Activated CD8-positive, alpha-beta T cell treated with anti-CD3 and anti-CD28 coated beads, Interleukin-2, amount 10 ng/mL, durations not matched to agents 7 days and 5 days (primary cell): ENCODE measurements around the gene MEX3D. TPM values are rescaled to one million over a fixed set of nuclear protein-coding genes. Genes with fewer than 3 reads are reported as not detected.
"Not testable (repeated sequence)": the region's sequence is repeated elsewhere in the genome, so short reads cannot be mapped to it uniquely, and the experiment has no call there.

Source experiments
- ATAC-seq: fragments of 150-1000 bp; cut with Tn5 transposase; one replicate; pipeline ENCODE4 v1.10.0; 2021; ENCODE audit warnings: moderate library complexity
- CTCF ChIA-PET: fragments of 350-600 bp; sonication (Branson Sonifier 250); formaldehyde crosslinking; loops from one replicate; lab custom pipeline; 2021; ENCODE audit warnings: antibody characterized with exemption; lab: Charles Lee
- POLR2A ChIA-PET: fragments of 350-600 bp; sonication (Branson Sonifier 250); formaldehyde crosslinking; loops from one replicate; lab custom pipeline; 2021; ENCODE audit warnings: antibody characterized with exemption; lab: Charles Lee
- DNase-seq: peaks from one replicate; pipeline ENCODE4 v3.0.0-alpha.2; 2020
- H3K27ac Mint-ChIP-seq: one replicate; pipeline ENCODE4 v1.8.0; 2021; ENCODE audit warnings: mild to moderate bottlenecking, mixed read lengths
- H3K27me3 Mint-ChIP-seq: one replicate; pipeline ENCODE4 v1.8.0; 2021; ENCODE audit warnings: low read depth, mixed read lengths
- H3K36me3 Mint-ChIP-seq: one replicate; pipeline ENCODE4 v1.8.0; 2021; ENCODE audit warnings: low read depth, mixed read lengths
- H3K4me1 Mint-ChIP-seq: one replicate; pipeline ENCODE4 v1.8.0; 2021; ENCODE audit warnings: low read depth, mixed read lengths
- H3K4me3 Mint-ChIP-seq: one replicate; pipeline ENCODE4 v1.8.0; 2021; ENCODE audit warnings: mild to moderate bottlenecking, mixed read lengths
- H3K9me3 Mint-ChIP-seq: one replicate; pipeline ENCODE4 v1.8.0; 2022; ENCODE audit warnings: mixed read lengths; ENCODE audit not compliant: insufficient read depth
- total RNA-seq, 2 experiments: library from RNA; stranded (reverse); gene quantifications; one replicate each; pipeline ENCODE4 v1.2.3, GENCODE V29; 2021

Gene MEX3D
- total RNA-seq, 2 experiments from 2014 or later, result 12.2 to 12.5 TPM

DNA sequence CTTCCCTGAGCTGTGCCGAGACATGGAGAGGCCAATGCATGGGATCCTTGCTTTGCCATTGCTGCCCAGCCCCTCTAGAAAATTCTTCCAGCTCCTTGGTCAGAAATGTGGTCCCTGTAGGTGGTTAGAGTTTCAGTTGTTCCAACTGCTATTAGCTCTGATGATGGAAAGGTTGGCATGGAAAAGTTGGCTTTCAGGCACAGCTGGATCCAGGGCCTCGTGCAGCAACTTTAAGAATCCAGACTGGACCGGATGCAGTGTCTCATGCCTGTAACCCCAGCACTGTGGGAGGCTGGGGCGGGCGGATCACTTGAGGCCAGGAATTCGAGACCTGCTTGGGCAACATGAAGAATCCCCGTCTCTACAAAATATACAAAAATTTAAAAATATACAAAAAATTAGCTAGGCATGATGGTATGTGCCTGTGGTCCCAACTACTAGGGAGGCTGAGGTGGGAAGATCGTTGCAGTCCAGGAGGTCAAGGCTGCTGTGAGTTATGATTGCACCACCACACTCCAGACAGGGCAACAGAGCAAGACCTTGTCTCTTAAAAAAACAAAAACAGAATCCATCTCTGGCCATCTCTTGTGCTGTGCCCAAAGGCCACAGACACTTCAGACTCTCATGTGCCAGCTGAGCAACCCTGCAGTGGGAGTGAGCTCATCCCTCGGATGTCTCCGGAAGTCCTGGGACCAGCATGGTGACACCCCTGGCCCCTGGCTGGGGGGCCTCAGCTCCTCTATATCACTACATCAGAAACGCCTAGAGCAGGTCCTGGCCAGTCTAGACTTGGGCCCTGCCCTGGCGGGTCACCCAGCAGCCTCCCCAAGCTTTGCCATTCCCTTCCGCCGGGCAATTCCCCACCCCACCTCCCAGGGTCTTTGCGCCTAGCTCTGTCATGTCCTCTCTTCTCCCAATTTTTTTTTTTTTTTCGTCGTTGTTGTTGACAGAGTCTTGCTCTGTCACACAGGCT lies 16.8 kb downstream of the MEX3D start:
- no peak overlapping the region for H3K27ac Mint-ChIP-seq
- ChIA-PET POLR2A (no interaction called here), CTCF (interaction anchor here (1.5 kb wide), 1 partner anchor 245 kb away, joined by 3 read pairs; no protein-coding TSS in a partner anchor)
- peaks cover 6% of the 10 kb centered on the region for H3K27me3 Mint-ChIP-seq
- H3K4me1 Mint-ChIP-seq, result peaks cover under 1% of the 10 kb centered on the region
- no peaks in the 10 kb centered on the region for H3K36me3 Mint-ChIP-seq
- no peak overlapping the region for H3K4me3 Mint-ChIP-seq
- DNase-seq (no peak), ATAC-seq (no peak)
- H3K9me3 Mint-ChIP-seq, result no peaks in the 10 kb centered on the region

DNA sequence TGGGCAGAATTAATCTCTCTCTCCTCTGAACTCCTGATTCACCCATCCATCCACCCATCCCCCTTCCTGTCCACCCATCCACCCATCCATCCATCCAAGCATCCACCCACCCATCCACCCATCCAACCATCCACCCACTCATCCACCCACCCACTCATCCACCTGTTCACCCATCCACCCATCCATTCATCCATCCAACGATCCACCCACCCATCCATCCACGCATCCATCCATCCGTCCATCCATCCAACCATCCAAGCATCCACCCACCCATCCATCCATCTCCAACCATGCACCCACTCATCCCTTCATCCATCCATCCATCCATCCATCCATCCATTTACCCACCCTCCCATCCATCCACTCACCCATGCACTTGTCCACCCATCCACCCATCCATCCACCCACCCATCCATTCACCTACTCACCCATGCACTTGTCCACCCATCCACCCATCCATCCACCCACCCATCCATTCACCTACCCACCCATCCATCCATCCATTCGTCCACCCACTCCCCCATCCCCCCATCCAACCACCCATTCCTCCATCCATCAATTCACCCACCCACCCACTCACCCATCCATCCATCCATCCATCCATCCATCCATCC lies 18.7 kb downstream of the MEX3D start:
- Mint-ChIP-seq H3K27me3 (peaks cover 6% of the 10 kb centered on the region), H3K9me3 (no peaks in the 10 kb centered on the region)
- CTCF ChIA-PET, result no interaction called here

DNA sequence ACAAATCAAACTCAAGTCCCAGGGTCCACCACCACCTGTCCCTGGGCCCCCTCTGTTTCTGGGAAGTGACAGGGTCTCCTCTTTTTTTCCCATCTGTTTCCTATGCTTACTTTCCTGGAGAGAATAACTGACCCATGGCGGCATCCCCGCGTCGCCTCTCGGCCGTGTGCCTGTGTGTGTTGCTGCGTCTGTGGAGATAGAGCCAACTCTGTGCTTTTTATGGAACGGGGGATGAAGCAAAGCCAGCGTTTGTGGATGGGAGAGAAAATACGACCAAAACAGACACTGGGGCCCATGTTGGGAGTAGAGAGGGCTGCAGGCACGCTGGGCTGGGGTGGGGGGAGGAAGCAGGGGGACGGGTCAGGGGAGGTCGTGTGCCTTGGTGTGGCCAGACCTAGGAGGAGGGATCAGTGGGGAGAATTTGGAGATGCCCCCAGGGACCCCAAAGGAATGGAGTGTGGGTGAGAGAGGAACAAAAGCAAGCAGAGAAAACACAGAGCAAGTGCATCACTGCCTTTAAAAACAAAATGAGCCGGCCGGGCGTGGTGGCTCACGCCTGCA lies 27.7 kb downstream of the MEX3D start:
- DNase-seq (no peak), ATAC-seq (no peak)
- no peaks in the 10 kb centered on the region for H3K36me3 Mint-ChIP-seq
- peaks cover 11% of the 10 kb centered on the region for H3K27me3 Mint-ChIP-seq
- no peaks in the 10 kb centered on the region for H3K9me3 Mint-ChIP-seq
- no peak overlapping the region for H3K4me3 Mint-ChIP-seq
- no peak overlapping the region for H3K27ac Mint-ChIP-seq
- POLR2A ChIA-PET, result no interaction called here
- no peaks in the 10 kb centered on the region for H3K4me1 Mint-ChIP-seq
- CTCF ChIA-PET, result no interaction called here

More for the DNA sequence above, 18.7 kb downstream of the MEX3D start:
- H3K4me1 Mint-ChIP-seq, result peaks cover 4% of the 10 kb centered on the region
- no peak overlapping the region for H3K27ac Mint-ChIP-seq
- DNase-seq (no peak), ATAC-seq (no peak)
- POLR2A ChIA-PET, result no interaction called here
- no peak overlapping the region for H3K4me3 Mint-ChIP-seq
- H3K36me3 Mint-ChIP-seq, result no peaks in the 10 kb centered on the region

DNA sequence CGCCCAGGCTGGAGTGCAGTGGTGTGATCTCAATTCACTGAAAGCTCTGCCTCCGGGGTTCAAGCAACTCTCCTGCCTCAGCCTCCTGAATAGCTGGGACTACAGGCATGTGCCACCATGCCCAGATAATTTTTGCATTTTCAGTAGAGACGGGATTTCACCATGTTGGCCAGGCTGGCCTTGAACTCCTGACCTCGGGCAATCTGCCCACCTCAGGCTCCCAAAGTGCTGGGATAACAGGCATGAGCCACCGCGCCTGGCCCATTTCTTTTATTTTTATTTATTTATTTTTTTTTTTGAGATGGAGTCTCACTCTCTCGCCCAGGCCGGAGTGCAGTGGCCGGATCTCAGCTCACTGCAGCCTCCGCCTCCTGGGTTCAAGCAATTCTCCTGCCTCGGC lies 28.4 kb downstream of the MEX3D start:
- H3K4me3 Mint-ChIP-seq, DNase-seq, H3K9me3 Mint-ChIP-seq, ATAC-seq, H3K27ac Mint-ChIP-seq, POLR2A ChIA-PET, H3K36me3 Mint-ChIP-seq, CTCF ChIA-PET, H3K4me1 Mint-ChIP-seq: not testable (repeated sequence)
- H3K27me3 Mint-ChIP-seq, result peaks cover 11% of the 10 kb centered on the region

DNA sequence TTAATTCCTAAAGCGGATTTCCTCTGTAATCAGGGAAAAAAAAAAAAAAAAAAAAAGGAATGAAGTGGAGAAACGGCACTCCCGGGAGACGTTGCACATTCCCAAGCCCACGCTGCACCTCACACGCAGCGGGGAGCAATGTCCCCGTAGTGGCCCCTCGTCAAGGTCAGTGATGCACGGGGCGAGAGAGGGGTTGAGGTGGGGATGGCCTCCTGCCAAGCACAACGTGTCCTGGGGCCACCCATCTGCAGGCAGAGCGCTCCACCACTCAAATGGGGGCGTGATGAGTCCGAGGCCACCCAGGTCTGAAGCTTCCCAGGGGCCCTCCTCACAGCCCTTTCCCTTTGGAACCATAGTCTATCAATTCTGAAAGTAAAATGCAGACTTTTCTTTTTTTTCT lies 29.1 kb downstream of the MEX3D start:
- H3K9me3 Mint-ChIP-seq, result no peaks in the 10 kb centered on the region
- no peaks in the 10 kb centered on the region for H3K36me3 Mint-ChIP-seq
- no peak overlapping the region for H3K4me3 Mint-ChIP-seq
- ATAC-seq (no peak), DNase-seq (no peak)
- peaks cover 11% of the 10 kb centered on the region for H3K27me3 Mint-ChIP-seq
- H3K4me1 Mint-ChIP-seq, result no peaks in the 10 kb centered on the region
- CTCF ChIA-PET, result interaction anchor here (0.7 kb wide), 1 partner anchor 61 kb away, joined by 3 read pairs; no protein-coding TSS in a partner anchor
- no peak overlapping the region for H3K27ac Mint-ChIP-seq
- POLR2A ChIA-PET, result no interaction called here

DNA sequence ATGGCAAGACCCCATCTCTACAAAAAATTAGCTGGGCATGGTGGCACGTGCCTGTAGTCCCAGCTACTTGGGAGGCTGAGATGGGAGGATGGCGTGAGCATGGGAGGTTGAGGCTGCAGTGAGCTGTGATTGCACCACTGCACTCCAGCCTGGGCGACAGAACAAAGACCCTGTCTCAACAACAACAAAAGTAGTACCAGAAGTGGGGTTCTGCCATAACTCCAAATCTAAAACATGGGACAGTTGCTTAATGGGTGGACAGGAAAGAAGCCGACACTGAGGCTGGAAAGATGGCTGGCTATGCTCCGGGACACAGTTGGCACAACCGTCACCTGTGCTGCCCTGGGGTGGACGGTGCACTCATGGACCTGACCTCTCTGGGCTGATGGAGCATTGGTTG lies 32.4 kb downstream of the MEX3D start:
- H3K9me3 Mint-ChIP-seq, POLR2A ChIA-PET, H3K4me3 Mint-ChIP-seq, H3K27ac Mint-ChIP-seq, H3K4me1 Mint-ChIP-seq, ATAC-seq, H3K36me3 Mint-ChIP-seq, DNase-seq, H3K27me3 Mint-ChIP-seq: not testable (repeated sequence)
- CTCF ChIA-PET, result interaction anchor here (0.6 kb wide), 1 partner anchor 206 kb away, joined by 3 read pairs; no protein-coding TSS in a partner anchor

DNA sequence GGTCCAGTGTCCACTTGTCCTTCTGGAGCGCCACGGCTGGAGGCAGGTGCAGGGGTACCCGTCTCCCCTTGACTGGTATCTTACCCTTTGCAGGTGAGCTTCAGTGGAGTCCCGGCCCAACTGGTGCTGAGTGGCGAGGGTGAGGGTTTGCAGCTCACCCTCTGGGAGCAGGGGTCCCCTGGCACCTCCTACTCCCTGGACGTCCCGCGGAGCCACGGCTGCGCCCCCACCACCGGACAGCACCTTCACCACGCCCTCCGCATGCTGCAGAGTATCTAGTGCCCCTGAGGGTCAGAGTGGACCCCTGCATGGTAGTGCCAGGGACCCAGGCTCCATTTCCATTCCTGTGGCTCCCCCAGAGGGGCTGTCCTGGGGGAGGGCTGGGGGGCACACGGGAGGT lies 33.2 kb downstream of the MEX3D start:
- DNase-seq, result no peak
- no peaks in the 10 kb centered on the region for H3K9me3 Mint-ChIP-seq
- ATAC-seq, result no peak
- H3K4me3 Mint-ChIP-seq, result no peak overlapping the region
- no peaks in the 10 kb centered on the region for H3K27me3 Mint-ChIP-seq
- CTCF ChIA-PET, result no interaction called here
- POLR2A ChIA-PET, result no interaction called here
- no peaks in the 10 kb centered on the region for H3K4me1 Mint-ChIP-seq
- no peak overlapping the region for H3K27ac Mint-ChIP-seq
- no peaks in the 10 kb centered on the region for H3K36me3 Mint-ChIP-seq

DNA sequence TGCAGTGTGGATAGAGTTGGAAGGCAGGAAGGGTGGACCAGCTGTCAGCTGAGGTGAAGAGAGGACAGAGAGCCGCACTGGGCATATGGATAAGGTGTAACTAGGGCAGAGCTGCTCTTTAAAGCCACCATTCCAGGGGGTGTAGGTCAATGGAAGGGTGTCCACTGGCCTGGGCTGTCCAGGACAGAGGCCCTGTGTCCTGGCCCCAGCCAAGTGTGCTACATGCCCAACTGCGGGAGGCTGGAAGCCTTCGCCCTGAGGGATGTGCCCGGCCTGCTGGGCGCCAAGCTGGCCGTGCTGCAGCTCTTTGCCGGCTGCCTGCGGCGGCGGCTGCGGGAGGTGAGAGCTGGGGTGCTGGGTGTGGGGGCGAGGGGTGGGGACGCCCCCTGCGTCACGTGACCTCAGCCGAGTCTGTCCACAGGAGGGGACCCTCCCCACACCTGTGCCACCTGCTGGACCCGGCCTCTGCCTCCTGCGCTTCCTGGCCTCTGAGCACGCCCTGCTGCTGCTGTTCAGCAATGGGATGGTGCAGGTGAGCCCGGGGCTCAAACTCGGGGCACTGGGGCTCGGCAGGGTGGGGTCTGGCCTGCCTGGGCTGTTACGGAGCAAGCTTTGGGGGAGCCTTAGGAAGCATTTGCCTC lies 34.5 kb downstream of the MEX3D start:
- Mint-ChIP-seq H3K4me1 (no peaks in the 10 kb centered on the region), H3K9me3 (no peaks in the 10 kb centered on the region), H3K36me3 (no peaks in the 10 kb centered on the region), H3K4me3 (no peak overlapping the region), H3K27ac (no peak overlapping the region), H3K27me3 (no peaks in the 10 kb centered on the region)
- CTCF ChIA-PET, result no interaction called here
- POLR2A ChIA-PET, result no interaction called here
- DNase-seq, result no peak
- ATAC-seq, result no peak

DNA sequence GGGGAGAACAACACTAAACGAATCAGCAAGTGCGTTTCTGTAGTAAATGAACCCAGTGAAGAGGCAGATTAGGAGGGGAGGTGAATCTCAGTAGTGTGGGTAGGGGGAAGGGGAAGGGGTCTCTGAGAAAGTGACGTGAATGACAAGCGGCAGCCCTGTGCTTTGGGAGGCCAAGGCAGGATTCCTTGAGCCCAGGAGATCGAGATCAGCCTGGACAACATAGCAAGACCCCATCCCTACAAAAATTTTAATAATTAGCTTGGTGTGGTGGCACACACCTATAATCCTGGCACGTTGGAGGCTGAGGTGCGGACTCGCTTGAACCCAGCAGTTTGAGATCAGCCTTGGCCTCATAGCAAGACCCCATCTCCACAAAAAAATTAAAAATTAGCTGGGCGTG lies 36.1 kb downstream of the MEX3D start:
- POLR2A ChIA-PET, result no interaction called here

DNA sequence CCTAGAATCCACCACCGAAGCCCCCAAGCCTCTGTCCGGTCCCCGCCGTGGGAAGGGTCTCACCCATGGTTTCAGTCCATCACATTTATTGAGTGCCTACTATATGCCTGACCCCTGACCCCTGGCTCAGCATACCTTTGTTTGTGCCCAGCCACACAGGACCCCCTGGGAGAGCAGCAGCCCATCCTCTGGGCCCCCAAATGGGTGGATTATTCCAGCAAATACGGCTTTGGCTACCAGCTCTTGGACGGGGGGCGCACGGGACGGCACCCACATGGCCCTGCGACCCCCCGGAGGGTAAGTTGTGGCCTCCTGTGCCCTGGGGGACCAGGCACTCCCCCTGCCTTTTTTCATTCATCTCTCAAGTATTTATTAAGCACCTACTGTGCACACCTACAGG lies 36.5 kb downstream of the MEX3D start:
- ATAC-seq (no peak), DNase-seq (no peak)
- CTCF ChIA-PET, result no interaction called here
- Mint-ChIP-seq H3K27me3 (no peaks in the 10 kb centered on the region), H3K27ac (no peak overlapping the region), H3K36me3 (no peaks in the 10 kb centered on the region), H3K4me1 (no peaks in the 10 kb centered on the region), H3K9me3 (no peaks in the 10 kb centered on the region), H3K4me3 (no peak overlapping the region)
- POLR2A ChIA-PET, result no interaction called here

More for the DNA sequence above, 36.1 kb downstream of the MEX3D start:
- Mint-ChIP-seq H3K9me3 (no peaks in the 10 kb centered on the region), H3K27ac (no peak overlapping the region), H3K36me3 (no peaks in the 10 kb centered on the region), H3K4me1 (no peaks in the 10 kb centered on the region), H3K4me3 (no peak overlapping the region), H3K27me3 (no peaks in the 10 kb centered on the region)
- DNase-seq (no peak), ATAC-seq (no peak)
- CTCF ChIA-PET, result no interaction called here

DNA sequence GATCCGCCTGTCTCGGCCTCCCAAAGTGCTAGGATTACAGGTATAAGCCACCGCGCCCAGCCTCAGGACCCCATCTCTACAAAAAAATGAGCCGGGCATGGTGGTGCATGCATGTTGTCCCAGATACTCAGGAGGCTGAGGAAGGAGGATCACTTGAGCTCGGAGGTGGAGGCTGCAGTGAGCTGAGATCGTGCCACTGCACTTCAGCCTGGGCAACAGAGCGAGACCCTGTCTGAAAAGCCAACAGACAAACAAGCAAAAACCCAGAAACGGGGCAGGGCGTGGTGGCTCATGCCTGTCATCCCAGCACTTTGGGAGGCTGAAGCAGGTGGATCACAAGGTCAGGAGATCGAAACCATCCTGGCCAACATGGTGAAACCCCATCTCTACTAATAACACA lies 37.3 kb downstream of the MEX3D start:
- ATAC-seq, H3K4me3 Mint-ChIP-seq, H3K27me3 Mint-ChIP-seq, DNase-seq, POLR2A ChIA-PET, H3K9me3 Mint-ChIP-seq, H3K36me3 Mint-ChIP-seq, H3K27ac Mint-ChIP-seq, H3K4me1 Mint-ChIP-seq, CTCF ChIA-PET: not testable (repeated sequence)
